B cell (primary cell): ENCODE data around the gene ZMYND8. TPM values are rescaled to one million over a fixed set of nuclear protein-coding genes. Genes with fewer than 3 reads are reported as not detected.

ENCODE experiments used
- ATAC-seq: fragments of 200-7000 bp; cut with Tn5 transposase; one replicate; pipeline ENCODE4 v1.10.0; 2021; ENCODE audit warnings: low read depth, mild to moderate bottlenecking, moderate number of reproducible peaks, moderate library complexity
- CTCF ChIA-PET: fragments of 350-600 bp; sonication (Branson Sonifier 250); formaldehyde crosslinking; loops from one replicate; lab custom pipeline; 2021; ENCODE audit warnings: antibody characterized with exemption, inconsistent platforms; lab: Charles Lee
- POLR2A ChIA-PET: fragments of 350-600 bp; sonication (Branson Sonifier 250); formaldehyde crosslinking; loops from one replicate; lab custom pipeline; 2021; ENCODE audit warnings: antibody characterized with exemption; lab: Charles Lee
- DNase-seq: peaks from one replicate; pipeline ENCODE4 v3.0.0; 2013
- H2AFZ ChIP-seq: 2 replicates; pipeline ENCODE4 v1.6.1; 2012; ENCODE audit warnings: mild to moderate bottlenecking, low read depth, low read length; ENCODE audit not compliant: insufficient read depth, poor library complexity, severe bottlenecking
- H3K27ac ChIP-seq, 2 donors: 1 replicate in 1 of 2; 2 replicates in 1 of 2; pipeline ENCODE4 v1.5.1; 2012 to 2013; ENCODE audit warnings: low read length in 2 of 2, mild to moderate bottlenecking in 2 of 2, moderate library complexity in 1 of 2
- H3K27me3 ChIP-seq, 4 experiments: fragments of 200-600 bp in 1 of 4; sonication (generic) in 1 of 4; replicated peaks in 1 of 4; 1 replicate in 2 of 4; 2 replicates in 2 of 4; pipeline versions ENCODE4 v1.6.1 to v1.7.0; 2013 to 2016; ENCODE audit warnings: low read length in 3 of 4, mild to moderate bottlenecking in 2 of 4, mixed read lengths in 1 of 4, moderate library complexity in 1 of 4; ENCODE audit not compliant: insufficient read depth in 4 of 4, control insufficient read depth in 3 of 4; ENCODE audit errors: control extremely low read depth in 1 of 4
- H3K36me3 ChIP-seq, 2 experiments: replicated peaks in 1 of 2; 1 replicate in 1 of 2; 2 replicates in 1 of 2; pipeline versions ENCODE4 v1.6.1 to v1.7.1; 2013; ENCODE audit warnings: low read length in 1 of 2; ENCODE audit not compliant: insufficient read depth in 2 of 2, control insufficient read depth in 1 of 2; ENCODE audit errors: control extremely low read depth in 1 of 2, extremely low read depth in 1 of 2
- H3K4me1 ChIP-seq, 2 donors: fragments of 200-600 bp in 1 of 2; sonication (generic) in 1 of 2; 1 replicate in 1 of 2; 2 replicates in 1 of 2; pipeline versions ENCODE4 v1.5.1 to v1.6.1; 2013 to 2017; ENCODE audit warnings: low read length in 2 of 2; ENCODE audit not compliant: control insufficient read depth in 2 of 2, insufficient read depth in 2 of 2
- H3K4me2 ChIP-seq: replicated peaks from 2 replicates; pipeline ENCODE3; 2012; ENCODE audit warnings: mild to moderate bottlenecking, low read depth, low read length; ENCODE audit not compliant: poor library complexity, severe bottlenecking
- H3K4me3 ChIP-seq, 5 experiments: fragments of 200-600 bp in 1 of 5; sonication (generic) in 1 of 5; 1 replicate in 3 of 5; 2 replicates in 2 of 5; pipeline versions ENCODE4 v1.5.1 to v1.7.0; 2011 to 2016; ENCODE audit warnings: low read length in 4 of 5, mild to moderate bottlenecking in 4 of 5, low read depth in 2 of 5, control low read depth in 1 of 5, moderate library complexity in 1 of 5; ENCODE audit not compliant: insufficient read depth in 1 of 5; ENCODE audit errors: control extremely low read depth in 1 of 5, extremely low read depth in 1 of 5
- H3K79me2 ChIP-seq: fragments of 200-600 bp; sonication (generic); one replicate; pipeline ENCODE4 v1.6.0; 2016; ENCODE audit warnings: low read length; ENCODE audit not compliant: control insufficient read depth, insufficient read depth
- H3K9ac ChIP-seq: fragments of 200-600 bp; sonication (generic); 2 replicates; pipeline ENCODE4 v1.6.1; 2017; ENCODE audit warnings: mild to moderate bottlenecking, low read length, moderate library complexity
- H3K9me3 ChIP-seq, 3 donors: one replicate each; pipeline versions ENCODE4 v1.6.1 to v1.7.1; 2013; ENCODE audit warnings: low read length in 2 of 3; ENCODE audit not compliant: control insufficient read depth in 2 of 3, insufficient read depth in 1 of 3; ENCODE audit errors: control extremely low read depth in 1 of 3
- H4K20me1 ChIP-seq: 2 replicates; pipeline ENCODE4 v1.6.0; 2012; ENCODE audit warnings: mild to moderate bottlenecking, low read length; ENCODE audit not compliant: insufficient read depth, control insufficient read depth, poor library complexity, severe bottlenecking
- H3K27ac Mint-ChIP-seq: one replicate; pipeline ENCODE4 v1.8.0; 2021; ENCODE audit warnings: mixed read lengths
- H3K27me3 Mint-ChIP-seq: one replicate; pipeline ENCODE4 v1.8.0; 2021; ENCODE audit warnings: mixed read lengths
- H3K4me1 Mint-ChIP-seq: one replicate; pipeline ENCODE4 v1.8.0; 2021; ENCODE audit warnings: mixed read lengths
- H3K4me3 Mint-ChIP-seq: one replicate; pipeline ENCODE4 v1.8.0; 2021; ENCODE audit warnings: mixed read lengths
- H3K9me3 Mint-ChIP-seq: one replicate; pipeline ENCODE4 v1.8.0; 2022; ENCODE audit warnings: mixed read lengths; ENCODE audit not compliant: insufficient read depth
- EZH2 ChIP-seq: IDR thresholded peaks from 2 replicates; pipeline ENCODE4 v1.6.1; 2012; ENCODE audit warnings: borderline replicate concordance, low read depth, mild to moderate bottlenecking, moderate library complexity, low read length; ENCODE audit not compliant: insufficient read depth, poor library complexity, severe bottlenecking
- WGBS: methylation state at CpG from one replicate; pipeline ENCODE4 v1.1.5; 2013; ENCODE audit warnings: missing lambda C conversion rate; ENCODE audit not compliant: insufficient coverage; 5-methylcytosine and 5-hydroxymethylcytosine counted together
- intact Hi-C: fragments of 100-400 bp; cut with micrococcal nuclease; formaldehyde crosslinking; loops from one replicate; pipeline ENCODE4 v1.10.0; 2022
- polyA plus RNA-seq: library from polyadenylated mRNA; depleted of rRNA; stranded (reverse); fragments of >200 nt; gene quantifications from 2 replicates; pipeline ENCODE4 v1.2.3, GENCODE V29; 2012
- total RNA-seq, 2 donors: library from RNA; stranded (reverse); fragments of 120-200 nt in 1 of 2; gene quantifications; 1 replicate in 1 of 2; 2 replicates in 1 of 2; pipeline versions ENCODE4 v1.2.3 to v1.2.4, GENCODE V29; 2013 to 2022
- TF ChIP-seq, protein P1 (sequence below): fragments of 200-600 bp; IDR thresholded peaks from one replicate; pipeline ENCODE4 v1.8.0; 2022; ENCODE audit warnings: antibody characterized with exemption, mild to moderate bottlenecking

Gene ZMYND8
- total and polyA plus RNA-seq, 2 donors (not counting 1 experiment from before 2014, with no cell fraction given), result 20.3 to 67.2 TPM

DNA sequence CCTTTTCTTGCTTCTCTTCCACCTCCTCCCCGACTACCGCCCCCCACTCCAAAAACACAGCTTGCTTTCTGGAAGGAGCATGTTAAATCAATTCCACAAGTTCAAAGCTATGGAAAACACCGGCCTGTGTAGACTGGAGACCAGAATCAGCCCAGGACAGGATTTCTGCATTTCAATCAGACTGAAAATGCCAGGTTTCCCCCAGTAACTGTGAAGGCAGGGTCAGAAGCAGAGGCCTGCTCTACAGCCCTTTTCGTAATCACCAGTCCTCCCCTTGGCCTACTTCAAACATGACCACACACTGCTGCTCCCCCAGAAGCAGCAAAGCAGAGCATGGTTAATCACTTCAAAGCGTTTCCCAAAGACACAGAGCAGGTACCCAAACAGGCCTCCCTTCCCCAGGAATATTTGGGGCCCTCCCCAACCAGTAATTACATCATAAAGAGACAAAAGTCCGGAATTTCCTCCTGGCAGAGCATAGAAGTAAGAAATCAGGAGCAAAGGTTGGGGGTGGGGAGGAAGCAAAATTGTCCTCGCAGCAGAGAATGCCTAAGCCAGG, 38.4 kb downstream of the ZMYND8 start:
- peaks cover 0 to 5% (median 0%) of the 10 kb centered on the region in 3 donors for H3K9me3 ChIP-seq
- Mint-ChIP-seq H3K9me3 (no peaks in the 10 kb centered on the region), H3K27ac (peak overlapping the region; percentile 76), H3K27me3 (no peaks in the 10 kb centered on the region), H3K4me1 (peaks cover 64% of the 10 kb centered on the region), H3K4me3 (peak overlapping the region; percentile 64)
- no peaks in the 10 kb centered on the region for H3K27me3 ChIP-seq
- H3K79me2 ChIP-seq, result peaks cover 100% of the 10 kb centered on the region
- H3K9ac ChIP-seq, result no peak overlapping the region
- DNase-seq (no peak), ATAC-seq (no peak)
- H4K20me1 ChIP-seq, result peaks cover 88% of the 10 kb centered on the region
- no peak overlapping the region for H3K4me3 ChIP-seq
- POLR2A ChIA-PET, result interaction anchor here (0.5 to 0.7 kb wide), 2 partner anchors 44 to 150 kb away, joined by 3 to 4 read pairs; no protein-coding TSS in a partner anchor
- H3K4me2 ChIP-seq, result peak overlapping the region; percentile 39
- H3K27ac ChIP-seq, result peak overlapping the region; percentile 33 to 65
- 83% methylated on average over 6 of the region's 7 CpGs for WGBS
- TF ChIP-seq EZH2, result no peak
- TF ChIP-seq, protein P1, sequence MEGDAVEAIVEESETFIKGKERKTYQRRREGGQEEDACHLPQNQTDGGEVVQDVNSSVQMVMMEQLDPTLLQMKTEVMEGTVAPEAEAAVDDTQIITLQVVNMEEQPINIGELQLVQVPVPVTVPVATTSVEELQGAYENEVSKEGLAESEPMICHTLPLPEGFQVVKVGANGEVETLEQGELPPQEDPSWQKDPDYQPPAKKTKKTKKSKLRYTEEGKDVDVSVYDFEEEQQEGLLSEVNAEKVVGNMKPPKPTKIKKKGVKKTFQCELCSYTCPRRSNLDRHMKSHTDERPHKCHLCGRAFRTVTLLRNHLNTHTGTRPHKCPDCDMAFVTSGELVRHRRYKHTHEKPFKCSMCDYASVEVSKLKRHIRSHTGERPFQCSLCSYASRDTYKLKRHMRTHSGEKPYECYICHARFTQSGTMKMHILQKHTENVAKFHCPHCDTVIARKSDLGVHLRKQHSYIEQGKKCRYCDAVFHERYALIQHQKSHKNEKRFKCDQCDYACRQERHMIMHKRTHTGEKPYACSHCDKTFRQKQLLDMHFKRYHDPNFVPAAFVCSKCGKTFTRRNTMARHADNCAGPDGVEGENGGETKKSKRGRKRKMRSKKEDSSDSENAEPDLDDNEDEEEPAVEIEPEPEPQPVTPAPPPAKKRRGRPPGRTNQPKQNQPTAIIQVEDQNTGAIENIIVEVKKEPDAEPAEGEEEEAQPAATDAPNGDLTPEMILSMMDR, result no peak
- H2AFZ ChIP-seq, result no peak overlapping the region
- CTCF ChIA-PET, result interaction anchor here (0.6 to 3.1 kb wide), 4 partner anchors 45 to 303 kb away, joined by 3 to 27 read pairs (median 6); no protein-coding TSS in a partner anchor
- H3K4me1 ChIP-seq, result peaks cover 31 to 34% of the 10 kb centered on the region in 2 donors
- peaks cover 0 to 20% of the 10 kb centered on the region in 2 experiments for H3K36me3 ChIP-seq
- intact Hi-C loops, result loop anchor here (5.0 kb wide), 1 partner anchor 34 kb away; no protein-coding TSS in a partner anchor
